ENCODE data around the gene PCK2.

The PCK2 gene

GRCh38 chr14:24136684-24137528 lies 42.8 kb downstream of the PCK2 start:
- H3K4me3 ChIP-seq (ENCODE audit: insufficient read length, low read depth) = peak overlapping the region; percentile 66
- peaks cover 6% of the 10 kb centered on the region for H3K4me1 ChIP-seq (ENCODE audit: insufficient read depth, insufficient read length)
- no peaks in the 10 kb centered on the region for H3K9me3 ChIP-seq (ENCODE audit: insufficient read depth, low read length)
- TF ChIP-seq YY1 (IDR thresholded peaks at IDR 0.05; ENCODE audit: insufficient read depth, insufficient read length) (no peak), SUZ12 (IDR thresholded peaks at IDR 0.05; ENCODE audit: extremely low read depth, insufficient read depth, insufficient read length) (no peak), ZNF274 (IDR thresholded peaks at IDR 0.05; ENCODE audit: low read depth, low read length) (no peak)
- H3K27me3 ChIP-seq (ENCODE audit: insufficient read depth, insufficient read length) = peaks cover 4% of the 10 kb centered on the region
- DNase-seq (ENCODE audit: low read depth, low spot score) = no peak
- peak overlapping the region; percentile 77 for H3K9ac ChIP-seq (ENCODE audit: insufficient read length, low read depth)
- H3K36me3 ChIP-seq (ENCODE audit: insufficient read depth, insufficient read length, low read length) = peaks cover 25% of the 10 kb centered on the region

- TF ChIP-seq YY1 (IDR thresholded peaks at IDR 0.05; ENCODE audit: insufficient read depth, insufficient read length) (no peak), SUZ12 (IDR thresholded peaks at IDR 0.05; ENCODE audit: extremely low read depth, insufficient read depth, insufficient read length) (no peak), ZNF274 (IDR thresholded peaks at IDR 0.05; ENCODE audit: low read depth, low read length) (no peak)
- Histone ChIP-seq H3K4me1 (ENCODE audit: insufficient read depth, insufficient read length) (no peaks in the 10 kb centered on the region), H3K4me3 (ENCODE audit: insufficient read length, low read depth) (no peak overlapping the region), H3K36me3 (ENCODE audit: insufficient read depth, insufficient read length, low read length) (peaks cover 25% of the 10 kb centered on the region), H3K9me3 (ENCODE audit: insufficient read depth, low read length) (no peaks in the 10 kb centered on the region), H3K9ac (ENCODE audit: insufficient read length, low read depth) (no peak overlapping the region), H3K27me3 (ENCODE audit: insufficient read depth, insufficient read length) (peaks cover 4% of the 10 kb centered on the region)
- DNase-seq (ENCODE audit: low read depth, low spot score) = no peak
Measured at GRCh38 chr14:24137529-24138395, 43.7 kb downstream of the PCK2 start.

GRCh38 chr14:24138396-24139271 lies 44.5 kb downstream of the PCK2 start:
- no peak overlapping the region for H3K9ac ChIP-seq (ENCODE audit: insufficient read length, low read depth)
- H3K27me3 ChIP-seq (ENCODE audit: insufficient read depth, insufficient read length) = peaks cover 4% of the 10 kb centered on the region
- peaks cover 34% of the 10 kb centered on the region for H3K36me3 ChIP-seq (ENCODE audit: insufficient read depth, insufficient read length, low read length)
- TF ChIP-seq SUZ12 (IDR thresholded peaks at IDR 0.05; ENCODE audit: extremely low read depth, insufficient read depth, insufficient read length) (no peak), YY1 (IDR thresholded peaks at IDR 0.05; ENCODE audit: insufficient read depth, insufficient read length) (no peak), ZNF274 (IDR thresholded peaks at IDR 0.05; ENCODE audit: low read depth, low read length) (no peak)
- no peaks in the 10 kb centered on the region for H3K9me3 ChIP-seq (ENCODE audit: insufficient read depth, low read length)
- no peak for DNase-seq (ENCODE audit: low read depth, low spot score)
- H3K4me3 ChIP-seq (ENCODE audit: insufficient read length, low read depth) = no peak overlapping the region
- no peaks in the 10 kb centered on the region for H3K4me1 ChIP-seq (ENCODE audit: insufficient read depth, insufficient read length)

- no peak for DNase-seq (ENCODE audit: low read depth, low spot score)
- Histone ChIP-seq H3K36me3 (ENCODE audit: insufficient read depth, insufficient read length, low read length) (peaks cover 40% of the 10 kb centered on the region), H3K9ac (ENCODE audit: insufficient read length, low read depth) (no peak overlapping the region), H3K9me3 (ENCODE audit: insufficient read depth, low read length) (no peaks in the 10 kb centered on the region), H3K27me3 (ENCODE audit: insufficient read depth, insufficient read length) (peaks cover 4% of the 10 kb centered on the region), H3K4me3 (ENCODE audit: insufficient read length, low read depth) (no peak overlapping the region), H3K4me1 (ENCODE audit: insufficient read depth, insufficient read length) (no peaks in the 10 kb centered on the region)
- no peak for TF ChIP-seq ZNF274 (IDR thresholded peaks at IDR 0.05; ENCODE audit: low read depth, low read length)
- TF ChIP-seq SUZ12 (IDR thresholded peaks at IDR 0.05; ENCODE audit: extremely low read depth, insufficient read depth, insufficient read length) = no peak
- TF ChIP-seq YY1 (IDR thresholded peaks at IDR 0.05; ENCODE audit: insufficient read depth, insufficient read length) = no peak
Measured at GRCh38 chr14:24139272-24139934, 45.3 kb downstream of the PCK2 start.

- H3K36me3 ChIP-seq (ENCODE audit: insufficient read depth, insufficient read length, low read length) = peaks cover 49% of the 10 kb centered on the region
- no peaks in the 10 kb centered on the region for H3K9me3 ChIP-seq (ENCODE audit: insufficient read depth, low read length)
- H3K4me1 ChIP-seq (ENCODE audit: insufficient read depth, insufficient read length) = no peaks in the 10 kb centered on the region
- H3K27me3 ChIP-seq (ENCODE audit: insufficient read depth, insufficient read length) = no peaks in the 10 kb centered on the region
- TF ChIP-seq SUZ12 (IDR thresholded peaks at IDR 0.05; ENCODE audit: extremely low read depth, insufficient read depth, insufficient read length) (no peak), ZNF274 (IDR thresholded peaks at IDR 0.05; ENCODE audit: low read depth, low read length) (no peak), YY1 (IDR thresholded peaks at IDR 0.05; ENCODE audit: insufficient read depth, insufficient read length) (no peak)
- H3K9ac ChIP-seq (ENCODE audit: insufficient read length, low read depth) = peak within 1 kb of the TSS; percentile 97
- H3K4me3 ChIP-seq (ENCODE audit: insufficient read length, low read depth) = peak within 1 kb of the TSS; percentile 82
- DNase-seq (ENCODE audit: low read depth, low spot score) = peak; percentile 96
Measured at GRCh38 chr14:24141097-24141880, 47.2 kb downstream of the PCK2 start, which contains the start of gene EMC9. Gene EMC9 (minus strand): TSS chr14:24141591. CDS start chr14:24141304, 287 bp downstream.

All from NT2/D1 (cell line).